GM19239 (cell line): Measurements from ENCODE around the gene COL6A2.
"Not testable (repeated sequence)": the region's sequence is repeated elsewhere in the genome, so short reads cannot be mapped to it uniquely, and the experiment has no call there.

Source experiments
- DNase-seq: peaks from one replicate; pipeline ENCODE4 v3.0.0; 2011; ENCODE audit warnings: low spot score; ENCODE audit not compliant: insufficient read length
- FAIRE-seq: peaks from 2 replicates; lab custom pipeline; 2011; peaks lifted over from hg19 to GRCh38; lab: Jason Lieb, UNC

COL6A2 gene

DNA sequence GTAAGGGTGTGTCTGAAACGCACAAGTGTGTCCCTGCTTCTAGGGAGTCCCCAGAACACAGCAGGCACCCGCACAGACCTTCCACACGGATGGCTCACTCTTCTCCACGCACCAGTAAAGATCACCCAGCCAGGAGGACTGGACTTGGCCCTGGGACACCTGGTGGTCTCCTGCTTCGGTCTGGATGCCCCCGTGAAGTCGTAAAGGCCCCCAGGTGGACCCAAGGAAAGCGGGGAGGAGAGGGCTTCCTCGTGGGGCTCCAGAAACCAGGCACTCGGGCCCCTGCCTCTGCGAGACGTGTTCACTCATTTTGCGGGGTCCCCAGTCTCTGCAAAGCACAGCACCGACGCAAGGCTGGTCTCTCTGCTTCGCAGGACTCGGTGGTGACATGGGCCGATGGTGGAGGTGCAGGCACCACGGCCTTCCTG, 20.2 kb upstream of the COL6A2 start:
- no peak for FAIRE-seq
- no peak for DNase-seq

DNA sequence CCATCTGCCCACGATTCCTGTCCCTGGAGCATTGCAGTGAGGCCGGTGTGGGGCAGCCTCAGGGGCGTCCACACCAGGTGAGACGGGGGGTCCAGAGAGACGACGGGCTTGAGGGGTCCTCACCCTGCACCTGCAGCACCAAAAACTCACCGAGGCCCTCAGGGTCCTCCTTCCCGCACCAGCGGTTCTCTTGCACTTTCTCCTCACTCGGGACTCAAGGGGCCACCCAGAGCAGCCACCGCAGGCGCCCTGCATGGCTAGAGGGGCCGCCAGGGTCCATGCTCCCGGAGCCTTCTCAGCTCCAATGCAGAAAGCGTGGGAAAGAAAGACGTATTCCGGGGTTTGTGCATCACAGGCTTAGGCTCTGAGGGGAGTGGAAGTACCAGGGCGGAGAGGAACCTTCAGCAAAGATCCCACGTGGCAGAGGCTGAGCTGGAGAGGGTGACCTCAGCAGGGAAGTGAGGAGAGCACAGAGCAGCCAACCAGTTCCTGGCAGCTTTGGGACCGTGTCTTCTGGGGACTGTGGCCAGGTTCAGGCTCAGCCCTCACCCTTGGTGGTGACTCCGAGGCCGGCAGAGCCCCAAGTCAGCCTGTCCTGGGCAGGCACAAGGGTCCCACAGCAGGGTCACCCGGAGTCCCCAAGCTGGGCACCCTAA, 19.5 kb upstream of the COL6A2 start:
- no peak for DNase-seq
- FAIRE-seq = no peak

DNA sequence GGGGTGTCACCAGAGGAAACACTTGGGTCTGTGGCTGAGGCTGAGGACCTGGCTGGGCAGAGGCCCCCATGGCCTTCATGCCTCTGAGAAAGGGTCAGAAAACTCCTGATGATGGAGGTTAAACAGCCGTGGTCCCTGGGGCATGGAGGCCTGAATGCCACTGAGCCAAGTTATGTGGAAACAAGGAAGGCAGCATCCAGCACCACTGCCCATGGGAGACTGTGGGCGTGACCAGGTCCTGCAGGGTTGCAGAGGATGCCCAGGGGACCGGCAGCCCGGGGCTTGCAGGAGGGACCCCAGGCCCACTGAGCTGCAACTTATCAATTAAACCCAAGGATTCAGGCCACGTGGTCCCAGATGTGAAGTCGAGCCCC, 18.9 kb upstream of the COL6A2 start:
- DNase-seq (no peak), FAIRE-seq (no peak)

DNA sequence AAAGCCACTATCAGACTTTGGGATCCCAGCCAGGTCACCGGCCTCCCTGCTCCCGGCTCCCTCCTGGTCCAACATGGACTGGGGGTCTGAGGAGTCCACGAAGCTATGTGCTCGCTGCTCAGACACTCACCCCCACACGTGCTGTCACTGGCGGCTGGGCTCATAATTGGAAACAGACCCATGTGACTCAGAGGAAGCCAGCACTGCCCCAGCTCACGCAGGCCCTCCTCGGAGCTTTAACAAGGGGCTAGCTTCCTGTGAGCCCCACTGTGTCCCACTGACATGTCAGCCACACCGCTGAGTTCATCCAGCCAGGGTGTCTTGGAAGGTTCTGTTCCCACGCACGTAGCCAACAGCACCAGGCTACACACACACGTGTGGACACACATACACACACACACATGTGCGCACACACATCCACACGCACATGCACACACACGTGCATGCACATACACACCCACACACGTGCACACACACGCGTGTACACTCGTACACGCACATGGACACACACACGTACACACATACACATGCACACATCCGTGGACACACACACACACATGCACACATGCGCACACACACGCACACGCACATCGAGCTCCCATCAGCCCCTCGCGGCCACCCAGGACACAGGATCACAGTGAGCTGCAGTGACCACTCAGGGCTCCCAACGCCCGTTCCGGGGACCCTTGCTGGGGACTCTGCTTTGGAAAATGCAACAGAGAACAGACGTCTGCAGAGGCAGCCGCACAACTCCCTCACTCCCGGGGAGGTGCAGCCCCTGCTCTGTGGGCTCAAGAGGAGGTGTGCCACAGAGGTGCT, 18.4 kb upstream of the COL6A2 start:
- DNase-seq (no peak), FAIRE-seq (no peak)

DNA sequence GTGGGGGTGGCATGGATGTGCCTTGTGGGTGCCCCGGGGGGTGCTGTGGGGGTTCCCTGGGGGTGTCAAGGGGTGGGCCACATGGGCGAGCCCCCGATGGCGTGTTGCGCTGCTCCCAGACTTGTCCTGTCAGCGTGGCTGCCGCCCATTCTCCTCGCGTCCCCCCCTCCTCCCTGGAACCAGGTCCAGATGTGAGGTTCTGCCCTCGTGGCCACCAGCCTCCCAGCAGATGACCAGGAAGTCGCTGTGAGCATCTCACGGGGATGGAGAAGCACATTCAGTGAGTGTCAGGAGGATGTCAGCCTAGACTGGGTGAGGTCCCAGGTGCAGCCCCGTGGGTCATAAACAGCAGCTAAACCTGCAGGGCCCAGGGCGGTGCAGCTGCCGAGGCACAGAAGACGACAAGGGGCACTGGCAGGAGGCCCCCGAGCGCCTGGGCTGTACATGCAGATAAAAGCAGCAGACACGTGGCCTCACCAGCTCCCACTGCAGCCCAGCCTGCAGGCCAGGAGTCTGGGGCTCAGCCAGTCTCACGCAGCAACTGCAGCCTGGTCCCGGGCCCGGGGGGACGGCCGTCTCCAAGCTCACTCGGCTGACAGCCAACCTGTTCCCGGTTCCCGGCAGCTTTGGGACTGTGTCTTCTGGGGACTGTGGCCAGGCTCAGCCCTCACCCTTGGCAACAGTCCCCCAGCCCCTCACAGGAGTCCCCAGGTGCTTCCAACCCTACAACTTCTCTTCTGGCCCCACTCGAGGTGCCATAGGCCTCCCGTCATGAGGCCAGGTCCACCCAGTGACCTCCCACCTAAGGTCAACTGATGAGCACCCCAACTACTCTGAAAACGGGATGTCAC, 17.5 kb upstream of the COL6A2 start:
- FAIRE-seq = no peak
- DNase-seq = no peak

DNA sequence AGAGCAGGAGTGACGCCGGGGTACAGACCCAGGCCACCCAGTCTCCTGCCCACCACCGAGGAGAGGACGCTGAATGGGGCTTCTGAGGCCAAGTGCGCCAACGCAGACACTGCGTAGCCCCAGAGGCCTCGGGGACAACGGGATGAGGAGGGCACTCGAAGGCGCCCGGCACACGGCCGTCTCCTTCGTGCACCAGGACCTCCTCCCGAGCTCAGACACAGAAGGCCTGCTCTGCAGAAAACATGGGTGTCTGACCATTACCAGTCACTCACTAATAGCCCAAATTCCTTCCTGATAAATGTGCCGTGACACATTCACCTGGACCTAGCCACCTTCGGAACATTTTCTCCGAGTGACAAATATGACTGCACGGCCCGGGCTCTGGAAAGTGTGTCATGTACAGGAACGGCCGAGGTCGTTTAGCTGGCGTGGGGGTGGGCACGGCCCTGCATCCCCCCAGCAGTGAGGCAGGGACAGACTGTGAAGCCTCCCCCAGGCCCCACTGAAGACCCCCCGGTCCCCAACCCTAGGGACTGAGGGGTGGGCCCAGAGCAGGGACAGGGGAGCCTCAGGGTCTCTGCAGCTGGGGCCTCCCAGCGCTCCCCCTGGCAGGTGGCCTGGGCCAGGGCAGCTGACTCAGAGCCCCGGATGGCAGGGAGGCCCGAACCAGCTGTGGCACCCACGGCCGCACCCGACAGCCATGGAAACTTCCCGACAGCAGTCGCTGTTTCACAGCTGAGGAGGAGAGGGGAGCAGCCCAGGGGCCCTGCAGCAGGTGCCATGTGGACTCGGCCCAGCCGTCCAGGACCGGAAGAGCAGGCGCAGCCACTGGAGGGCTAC, 16.7 kb upstream of the COL6A2 start:
- no peak for DNase-seq
- no peak for FAIRE-seq

DNA sequence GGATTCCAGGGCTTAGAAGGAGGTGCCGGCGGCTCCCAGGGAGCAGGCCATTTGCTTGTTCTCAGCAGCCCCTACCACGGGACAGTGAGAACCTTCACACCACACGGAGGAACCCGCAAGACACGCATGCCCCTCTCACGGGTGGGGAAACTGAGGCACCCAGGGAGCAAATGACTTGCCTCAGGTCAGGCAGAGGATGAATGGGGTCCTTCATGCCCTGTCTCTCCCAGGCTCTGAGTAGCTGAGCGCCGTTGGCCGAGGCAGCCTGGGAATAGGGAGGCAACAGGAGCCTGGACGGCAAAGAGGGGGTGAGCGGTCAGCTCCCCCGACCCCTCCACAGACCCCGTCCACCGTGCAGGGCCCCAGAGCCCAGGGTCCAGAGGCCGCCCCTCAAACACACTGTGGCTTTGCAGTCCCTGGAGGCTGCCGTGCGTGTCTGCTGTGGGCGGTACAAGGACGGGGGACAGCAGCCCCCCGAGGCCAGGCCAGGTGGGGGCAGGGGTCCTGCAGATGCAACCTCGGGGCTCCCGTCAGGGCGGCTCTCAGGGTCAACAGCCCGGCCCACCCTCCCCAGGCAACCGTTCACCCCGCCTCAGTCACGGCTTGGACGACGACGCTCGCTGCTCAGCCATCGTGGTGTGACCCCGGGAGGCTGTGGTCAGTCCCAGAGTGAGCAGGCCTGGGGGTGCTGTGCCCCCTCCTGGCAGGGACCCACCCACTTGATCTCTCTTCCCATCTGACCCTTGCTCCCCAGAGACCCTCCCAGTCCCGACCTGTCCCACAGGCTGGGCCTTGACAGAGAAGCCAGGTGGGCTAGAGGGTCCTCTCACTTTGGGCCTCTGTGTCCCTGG, 15.8 kb upstream of the COL6A2 start:
- DNase-seq = no peak
- FAIRE-seq = no peak

DNA sequence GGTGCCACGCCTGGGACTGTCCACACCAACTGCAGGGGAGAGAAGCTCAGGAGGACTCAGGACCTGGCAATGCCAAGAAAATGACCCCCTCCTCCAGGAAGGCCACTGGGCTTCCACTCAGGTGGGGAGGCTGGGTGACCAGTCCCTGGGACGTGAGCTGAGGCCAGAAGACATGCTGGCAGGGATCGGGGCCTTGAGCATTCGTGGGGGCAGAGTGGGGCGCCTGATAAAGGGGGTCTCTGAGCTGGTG, 15.3 kb upstream of the COL6A2 start:
- DNase-seq = no peak
- no peak for FAIRE-seq

DNA sequence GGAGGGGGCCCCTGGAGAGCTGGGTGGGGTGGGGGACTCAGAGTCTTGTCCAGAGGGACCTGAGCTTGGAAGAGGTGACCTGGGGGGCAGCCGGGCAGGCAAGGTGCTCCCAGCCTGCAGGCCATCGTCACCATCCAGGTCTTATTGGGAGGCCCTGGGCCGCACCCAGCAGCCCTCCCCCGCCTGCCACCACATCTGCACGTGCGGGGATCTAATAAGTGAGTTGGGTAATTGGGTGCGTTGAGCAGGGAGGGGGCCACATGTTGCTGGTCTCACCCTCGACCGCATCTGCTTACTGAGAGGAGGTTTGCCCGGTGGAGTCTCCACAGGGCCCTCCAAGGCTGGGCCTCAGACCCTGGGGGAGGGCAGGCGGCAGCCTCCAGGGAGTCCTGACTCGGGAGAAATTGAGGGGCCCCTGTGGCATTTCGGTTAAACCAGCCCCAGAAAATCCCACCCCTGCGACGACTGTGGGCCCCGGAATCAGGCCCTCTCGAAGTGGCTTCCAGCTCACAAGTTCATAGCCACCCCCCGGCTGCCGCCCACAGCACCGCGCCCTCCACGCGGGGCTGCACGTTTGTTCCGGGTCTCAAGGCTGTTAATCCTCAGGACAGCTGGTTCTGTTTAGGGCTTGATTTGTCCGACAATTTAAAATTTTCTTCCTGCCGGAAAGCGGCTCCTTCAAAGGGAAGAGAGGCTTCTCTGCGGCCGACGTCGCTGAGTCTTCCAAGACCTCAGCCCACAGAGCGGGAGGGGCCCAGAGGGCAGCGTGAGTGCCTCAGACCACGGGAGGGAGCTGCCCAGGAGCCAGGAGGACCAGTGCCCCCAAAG, 14.7 kb upstream of the COL6A2 start:
- no peak for DNase-seq
- no peak for FAIRE-seq

DNA sequence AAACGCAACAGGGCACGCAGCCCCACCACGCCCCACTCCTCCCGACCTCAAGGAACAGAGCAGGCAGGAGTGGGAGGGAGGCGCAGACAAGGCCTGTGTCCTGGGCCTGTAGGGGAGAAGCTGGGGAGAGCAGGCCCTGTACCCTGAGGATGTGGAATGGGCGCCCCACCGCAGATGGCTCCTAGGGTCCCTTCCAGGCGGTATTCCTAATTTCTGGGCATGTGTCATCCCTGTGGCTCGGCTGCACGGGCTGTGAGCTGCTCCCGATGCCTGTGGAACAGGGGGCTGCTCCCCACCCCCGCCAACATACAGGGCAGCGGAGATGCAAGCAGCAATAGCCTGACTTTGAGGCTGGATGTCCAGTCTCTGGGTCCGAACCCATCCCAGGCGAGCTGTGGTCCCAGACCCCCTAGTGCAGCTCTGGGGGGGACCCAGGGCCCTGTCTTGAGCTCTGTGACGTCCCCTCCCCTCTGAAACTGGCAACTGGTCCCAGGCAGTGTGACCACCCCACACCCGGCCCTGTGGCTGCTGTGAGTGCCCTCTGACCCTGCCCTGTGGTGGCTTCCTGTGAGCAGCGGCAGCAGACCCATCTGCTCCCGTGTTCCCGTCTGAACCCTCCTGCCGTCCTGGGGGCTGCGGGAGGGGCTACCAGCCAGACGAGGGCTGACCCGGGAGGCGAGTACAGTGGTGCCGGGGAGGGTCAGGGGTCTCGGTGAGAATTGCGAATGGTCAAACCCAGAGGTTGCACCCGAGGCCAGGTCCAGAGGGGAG, 13.9 kb upstream of the COL6A2 start:
- DNase-seq (no peak), FAIRE-seq (no peak)

DNA sequence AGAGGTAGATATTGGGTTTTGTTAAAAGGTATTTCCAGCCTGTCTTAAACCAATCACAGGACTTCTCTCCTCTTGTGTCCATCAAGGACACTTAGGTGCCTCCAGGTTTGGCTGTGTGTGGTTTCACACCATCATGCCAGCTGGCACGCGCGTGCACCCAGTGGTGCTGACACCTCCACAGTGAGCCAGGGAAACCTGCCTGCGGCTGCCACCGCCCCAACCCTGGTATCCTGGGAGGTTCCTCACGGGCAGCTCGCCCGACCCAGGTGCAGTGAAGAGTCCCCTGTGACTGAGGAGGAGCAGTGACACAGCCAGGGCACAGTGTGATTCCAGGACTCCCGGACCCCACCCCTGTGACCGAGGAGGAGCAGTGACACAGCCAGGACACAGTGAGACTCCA, 13.2 kb upstream of the COL6A2 start:
- FAIRE-seq (no peak), DNase-seq (no peak)

DNA sequence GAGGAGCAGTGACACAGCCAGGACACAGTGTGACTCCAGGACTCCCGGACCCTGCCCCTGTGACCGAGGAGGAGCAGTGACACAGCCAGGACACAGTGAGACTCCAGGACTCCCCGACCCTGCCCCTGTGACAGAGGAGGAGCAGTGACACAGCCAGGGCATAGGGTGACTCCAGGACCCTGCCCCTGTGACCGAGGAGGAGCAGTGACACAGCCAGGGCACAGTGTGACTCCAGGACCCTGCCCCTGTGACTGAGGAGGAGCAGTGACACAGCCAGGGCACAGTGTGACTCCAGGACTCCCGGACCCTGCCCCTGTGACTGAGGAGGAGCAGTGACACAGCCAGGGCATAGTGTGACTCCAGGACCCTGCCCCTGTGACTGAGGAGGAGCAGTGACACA, 12.7 kb upstream of the COL6A2 start:
- not testable (repeated sequence) for FAIRE-seq, DNase-seq

DNA sequence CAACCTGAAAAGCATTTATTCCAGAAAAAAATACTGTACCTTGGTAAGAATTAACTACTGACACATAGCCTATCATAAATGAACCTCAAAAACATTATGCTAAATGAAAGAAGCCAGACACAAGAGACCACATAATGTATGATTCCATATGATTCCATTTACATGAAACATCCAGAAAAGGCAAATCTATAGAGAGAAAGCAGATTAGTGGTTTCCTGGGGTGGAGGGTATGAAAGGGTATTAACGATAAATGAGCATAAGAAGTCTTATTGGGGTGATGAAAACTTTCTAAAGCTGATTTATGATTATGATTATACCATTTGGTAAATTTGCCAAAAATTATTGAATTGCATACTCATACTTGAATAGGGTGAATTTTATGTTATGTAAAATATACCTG, 10.3 kb upstream of the COL6A2 start:
- DNase-seq (no peak), FAIRE-seq (no peak)

DNA sequence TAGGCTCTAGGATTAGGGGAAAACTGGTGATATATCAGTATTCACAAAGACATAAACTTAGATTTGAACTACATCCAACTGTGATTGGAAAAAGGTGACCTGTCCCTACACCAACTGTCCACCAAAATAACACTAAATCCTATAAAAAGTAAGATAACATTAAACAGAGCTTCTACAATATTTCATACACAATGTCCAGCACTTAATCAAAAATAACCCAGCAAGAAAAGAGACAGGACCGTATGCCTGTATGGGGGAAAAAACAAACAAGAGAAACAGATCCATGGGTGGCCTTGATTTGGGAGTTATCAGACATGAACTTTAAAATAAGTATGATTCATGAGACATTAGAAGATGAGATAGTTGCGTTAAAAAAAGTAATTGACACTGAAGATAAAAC, 9.7 kb upstream of the COL6A2 start:
- DNase-seq (no peak), FAIRE-seq (no peak)

DNA sequence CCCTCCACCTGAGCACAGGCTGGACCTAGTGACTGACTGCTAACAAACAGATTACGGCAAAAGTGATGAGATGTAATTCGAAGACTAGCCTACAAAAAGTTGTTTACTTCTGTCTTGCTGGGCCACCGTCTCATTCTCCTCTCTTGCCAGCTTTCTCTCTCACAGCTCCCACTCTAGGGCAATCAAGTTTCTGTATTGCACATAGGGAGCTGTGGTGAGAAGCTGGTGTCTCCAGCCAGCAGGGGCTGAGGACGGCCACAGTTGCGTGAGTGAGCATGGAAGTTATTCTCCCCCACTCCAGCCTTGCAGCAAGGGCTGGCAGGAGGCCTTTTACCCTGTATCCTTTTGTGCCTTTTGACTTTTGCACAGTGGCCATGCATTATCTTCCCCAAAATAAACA, 8.6 kb upstream of the COL6A2 start:
- no peak for DNase-seq
- FAIRE-seq = no peak

DNA sequence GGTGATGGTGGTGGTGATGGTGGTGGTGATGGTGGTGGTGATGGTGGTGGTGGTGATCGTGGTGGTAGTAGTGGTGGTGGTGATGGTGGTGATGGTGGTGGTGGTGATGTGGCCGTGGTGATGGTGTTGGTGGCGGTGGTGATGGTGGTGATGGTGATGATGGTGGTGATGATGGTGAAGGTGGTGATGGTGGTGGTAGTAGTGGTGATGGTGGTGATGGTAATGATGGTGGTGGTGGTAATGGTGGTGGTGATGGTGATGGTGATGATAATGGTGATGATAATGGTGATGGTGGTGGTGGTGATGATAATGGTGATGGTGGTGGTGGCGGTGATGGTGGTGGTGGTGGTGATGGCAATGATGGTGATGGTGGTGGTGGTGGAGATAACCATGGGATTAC, 6.8 kb upstream of the COL6A2 start:
- FAIRE-seq = no peak
- DNase-seq = no peak

DNA sequence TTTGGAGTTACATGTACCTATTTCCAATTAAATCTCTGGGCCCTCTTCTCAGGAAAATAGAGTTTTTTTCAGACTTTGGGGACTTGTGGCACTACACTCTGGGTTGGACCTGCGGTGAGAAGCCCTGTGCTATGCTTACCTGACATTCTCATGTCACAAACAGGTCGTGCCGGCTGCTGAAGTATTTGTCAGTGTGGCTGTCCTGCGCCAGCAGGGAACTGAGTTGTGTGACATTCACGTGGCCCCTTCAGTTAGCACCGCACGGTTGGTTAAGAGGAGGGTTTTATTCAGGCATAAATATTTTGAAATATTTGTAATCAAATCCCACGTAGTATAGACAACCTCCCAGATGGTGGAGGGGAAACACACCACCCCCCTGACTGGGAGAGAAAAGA, 6.3 kb upstream of the COL6A2 start:
- FAIRE-seq (no peak), DNase-seq (no peak)
